BJ (cell line): Measurements from ENCODE around the gene ATG7. TPM values are rescaled to one million over a fixed set of nuclear protein-coding genes. Genes with fewer than 3 reads are reported as not detected.

ENCODE experiments used
- CTCF ChIA-PET: fragments of 350-600 bp; formaldehyde crosslinking; extraction: SDS; loops from one replicate; lab custom pipeline; 2021; ENCODE audit warnings: antibody characterized with exemption, inconsistent platforms; lab: Yijun Ruan, JAX
- POLR2A ChIA-PET: fragments of 300-600 bp; sonication (Branson Sonifier 250); formaldehyde crosslinking; extraction: SDS; loops from one replicate; lab custom pipeline; 2021; ENCODE audit warnings: antibody characterized with exemption; lab: Charles Lee
- DNase-seq: peaks from one replicate; pipeline ENCODE4 v3.0.0-alpha.2; 2011; ENCODE audit warnings: low read depth
- H3K27me3 ChIP-seq: 2 replicates; pipeline ENCODE4 v1.6.0; 2011; ENCODE audit warnings: low read length; ENCODE audit not compliant: control insufficient read depth, insufficient read depth
- H3K36me3 ChIP-seq: 2 replicates; pipeline ENCODE4 v1.5.1; 2011; ENCODE audit warnings: low read length; ENCODE audit not compliant: control insufficient read depth, insufficient read depth
- H3K4me3 ChIP-seq: 2 replicates; pipeline ENCODE4 v1.5.1; 2011; ENCODE audit warnings: low read depth, mild to moderate bottlenecking, control low read depth, low read length
- polyA plus RNA-seq: library from polyadenylated mRNA; depleted of rRNA; stranded (reverse); fragments of >200 nt; gene quantifications from 2 replicates; pipeline ENCODE4 v1.2.3, GENCODE V29; 2011
- TF ChIP-seq, protein P1 (sequence below): IDR thresholded peaks from 2 replicates; pipeline ENCODE4 v1.5.1; 2011; ENCODE audit warnings: low read depth, mild to moderate bottlenecking, control low read depth, inconsistent platforms, low read length, moderate library complexity; ENCODE audit not compliant: insufficient read depth

Gene ATG7
- polyA plus RNA-seq, 1 experiment = 26.2 TPM

DNA sequence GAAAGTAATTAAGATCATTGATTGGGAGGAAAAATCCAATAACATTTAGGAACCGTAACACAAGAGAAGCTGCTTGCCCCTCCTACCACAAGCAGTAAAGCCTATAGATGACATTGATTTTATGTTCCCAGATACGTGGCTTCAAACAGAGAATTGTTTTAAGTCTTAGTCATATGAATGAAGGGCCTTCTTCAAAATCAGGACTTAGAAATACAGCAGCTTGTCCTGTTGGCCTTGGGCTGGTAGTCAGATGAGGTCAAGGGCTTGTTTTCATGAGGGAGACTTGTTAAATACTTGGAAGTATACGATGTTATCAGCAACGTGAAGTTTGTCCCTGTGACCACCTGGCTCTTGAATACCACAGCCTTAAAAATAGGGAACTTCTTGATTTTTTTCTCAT is 257.1 kb downstream of the ATG7 start:
- POLR2A ChIA-PET = no interaction called here
- H3K4me3 ChIP-seq = no peak overlapping the region
- H3K27me3 ChIP-seq = no peaks in the 10 kb centered on the region
- H3K36me3 ChIP-seq = no peaks in the 10 kb centered on the region
- DNase-seq = no peak
- CTCF ChIA-PET = interaction anchor here (1.3 kb wide), 1 partner anchor 150 kb away, joined by 3 read pairs; no protein-coding TSS in a partner anchor
- TF ChIP-seq, protein P1, sequence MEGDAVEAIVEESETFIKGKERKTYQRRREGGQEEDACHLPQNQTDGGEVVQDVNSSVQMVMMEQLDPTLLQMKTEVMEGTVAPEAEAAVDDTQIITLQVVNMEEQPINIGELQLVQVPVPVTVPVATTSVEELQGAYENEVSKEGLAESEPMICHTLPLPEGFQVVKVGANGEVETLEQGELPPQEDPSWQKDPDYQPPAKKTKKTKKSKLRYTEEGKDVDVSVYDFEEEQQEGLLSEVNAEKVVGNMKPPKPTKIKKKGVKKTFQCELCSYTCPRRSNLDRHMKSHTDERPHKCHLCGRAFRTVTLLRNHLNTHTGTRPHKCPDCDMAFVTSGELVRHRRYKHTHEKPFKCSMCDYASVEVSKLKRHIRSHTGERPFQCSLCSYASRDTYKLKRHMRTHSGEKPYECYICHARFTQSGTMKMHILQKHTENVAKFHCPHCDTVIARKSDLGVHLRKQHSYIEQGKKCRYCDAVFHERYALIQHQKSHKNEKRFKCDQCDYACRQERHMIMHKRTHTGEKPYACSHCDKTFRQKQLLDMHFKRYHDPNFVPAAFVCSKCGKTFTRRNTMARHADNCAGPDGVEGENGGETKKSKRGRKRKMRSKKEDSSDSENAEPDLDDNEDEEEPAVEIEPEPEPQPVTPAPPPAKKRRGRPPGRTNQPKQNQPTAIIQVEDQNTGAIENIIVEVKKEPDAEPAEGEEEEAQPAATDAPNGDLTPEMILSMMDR = no peak

GRCh38 chr3:11530153-11530721 is 258.0 kb downstream of the ATG7 start:
- Histone ChIP-seq H3K27me3 (no peaks in the 10 kb centered on the region), H3K36me3 (no peaks in the 10 kb centered on the region), H3K4me3 (no peak overlapping the region)
- ChIA-PET POLR2A (no interaction called here), CTCF (interaction anchor here (1.3 kb wide), 1 partner anchor 151 kb away, joined by 3 read pairs; no protein-coding TSS in a partner anchor)
- peak; percentile 80 for DNase-seq
- TF ChIP-seq, protein P1 = no peak

- TF ChIP-seq, protein P1 = no peak
- H3K27me3 ChIP-seq = no peaks in the 10 kb centered on the region
- ChIA-PET POLR2A (interaction anchor here (0.7 kb wide), 1 partner anchor 36 kb away, joined by 4 read pairs; no protein-coding TSS in a partner anchor), CTCF (interaction anchor here (0.7 to 0.8 kb wide), 3 partner anchors 12 to 26 kb away, joined by 3 read pairs; no protein-coding TSS in a partner anchor)
- no peak overlapping the region for H3K4me3 ChIP-seq
- no peaks in the 10 kb centered on the region for H3K36me3 ChIP-seq
- no peak for DNase-seq
Observed at GRCh38 chr3:11532931-11533391, 260.8 kb downstream of the ATG7 start.

- POLR2A ChIA-PET = no interaction called here
- TF ChIP-seq, protein P1 = no peak
- CTCF ChIA-PET = interaction anchor here (1.6 kb wide), 1 partner anchor 155 kb away, joined by 6 read pairs; no protein-coding TSS in a partner anchor
- no peak overlapping the region for H3K4me3 ChIP-seq
- H3K27me3 ChIP-seq = no peaks in the 10 kb centered on the region
- no peaks in the 10 kb centered on the region for H3K36me3 ChIP-seq
- no peak for DNase-seq
Observed at GRCh38 chr3:11534011-11534792, 262.0 kb downstream of the ATG7 start.

GRCh38 chr3:11534793-11535101 is 262.6 kb downstream of the ATG7 start:
- H3K27me3 ChIP-seq = no peaks in the 10 kb centered on the region
- H3K36me3 ChIP-seq = no peaks in the 10 kb centered on the region
- DNase-seq = no peak
- TF ChIP-seq, protein P1 = no peak
- ChIA-PET CTCF (interaction anchor here (1.6 kb wide), 1 partner anchor 155 kb away, joined by 6 read pairs; no protein-coding TSS in a partner anchor), POLR2A (no interaction called here)
- no peak overlapping the region for H3K4me3 ChIP-seq
